Activated naive CD4-positive, alpha-beta T cell treated with anti-CD3 and anti-CD28 coated beads, Interleukin-2, amount 50 U/mL, for 24 hours (primary cell): ENCODE results near the gene UTP11.
"Not testable (repeated sequence)": the region's sequence is repeated elsewhere in the genome, so short reads cannot be mapped to it uniquely, and the experiment has no call there.

ENCODE experiments used
- H3K27ac Mint-ChIP-seq: one replicate; pipeline ENCODE4 v1.8.0; 2021; ENCODE audit warnings: mild to moderate bottlenecking, mixed read lengths
- H3K27me3 Mint-ChIP-seq: one replicate; pipeline ENCODE4 v1.8.0; 2021; ENCODE audit warnings: mixed read lengths
- H3K36me3 Mint-ChIP-seq: one replicate; pipeline ENCODE4 v1.8.0; 2021; ENCODE audit warnings: mixed read lengths
- H3K4me1 Mint-ChIP-seq: one replicate; pipeline ENCODE4 v1.8.0; 2021; ENCODE audit warnings: mixed read lengths
- H3K4me3 Mint-ChIP-seq: one replicate; pipeline ENCODE4 v1.8.0; 2021; ENCODE audit warnings: mild to moderate bottlenecking, mixed read lengths
- H3K9me3 Mint-ChIP-seq: one replicate; pipeline ENCODE4 v1.8.0; 2021; ENCODE audit warnings: mixed read lengths

UTP11 gene, protein sequence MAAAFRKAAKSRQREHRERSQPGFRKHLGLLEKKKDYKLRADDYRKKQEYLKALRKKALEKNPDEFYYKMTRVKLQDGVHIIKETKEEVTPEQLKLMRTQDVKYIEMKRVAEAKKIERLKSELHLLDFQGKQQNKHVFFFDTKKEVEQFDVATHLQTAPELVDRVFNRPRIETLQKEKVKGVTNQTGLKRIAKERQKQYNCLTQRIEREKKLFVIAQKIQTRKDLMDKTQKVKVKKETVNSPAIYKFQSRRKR

DNA sequence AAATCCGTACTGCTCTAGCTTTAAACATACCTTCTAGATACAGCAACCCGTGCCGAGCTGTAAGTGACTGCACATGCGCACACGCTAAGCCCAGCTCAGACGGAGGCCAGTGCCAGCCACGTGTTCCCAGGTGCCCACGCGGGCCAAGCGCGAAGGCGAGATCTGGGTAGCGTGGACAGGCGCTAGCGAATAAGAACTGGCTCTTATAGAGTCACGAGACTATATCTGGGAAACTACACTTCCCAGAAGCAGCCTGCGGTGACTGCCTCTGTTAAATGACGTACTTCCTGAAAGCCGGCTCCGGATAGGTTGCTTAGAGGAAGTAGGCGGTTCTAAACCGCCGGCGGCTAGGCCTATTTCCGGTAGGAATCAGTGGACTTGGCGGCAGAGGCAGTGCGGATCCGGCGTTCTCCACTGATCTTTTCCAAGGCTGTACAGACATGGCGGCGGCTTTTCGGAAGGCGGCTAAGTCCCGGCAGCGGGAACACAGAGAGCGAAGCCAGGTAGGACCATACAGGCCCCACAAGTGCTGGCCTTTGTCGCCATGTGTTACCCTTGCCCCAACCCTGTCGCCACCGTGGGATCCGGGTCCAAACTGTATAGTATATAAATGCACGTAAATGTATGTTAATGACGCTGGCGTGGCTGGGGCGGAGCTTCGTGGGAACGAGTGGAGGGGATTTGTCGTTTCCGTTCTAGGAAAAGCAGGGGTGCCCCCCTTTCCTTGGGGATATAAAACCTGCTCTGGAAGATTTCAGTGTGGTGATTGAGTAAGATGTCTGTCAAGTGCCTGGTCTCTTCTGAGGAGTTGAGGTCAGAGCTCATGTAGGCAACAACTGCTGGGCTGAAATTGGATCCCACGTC, at the start of gene UTP11:
Gene UTP11 (plus strand): TSS at position 372 of the 864 bp plus-strand sequence. CDS start 69 bp downstream, at position 441.
- Mint-ChIP-seq H3K36me3 (peaks cover 3% of the 10 kb centered on the region), H3K9me3 (no peaks in the 10 kb centered on the region), H3K27ac (peak within 1 kb of the TSS; percentile 97), H3K4me1 (peaks cover 70% of the 10 kb centered on the region), H3K27me3 (no peaks in the 10 kb centered on the region), H3K4me3 (peak within 1 kb of the TSS; percentile 98)

DNA sequence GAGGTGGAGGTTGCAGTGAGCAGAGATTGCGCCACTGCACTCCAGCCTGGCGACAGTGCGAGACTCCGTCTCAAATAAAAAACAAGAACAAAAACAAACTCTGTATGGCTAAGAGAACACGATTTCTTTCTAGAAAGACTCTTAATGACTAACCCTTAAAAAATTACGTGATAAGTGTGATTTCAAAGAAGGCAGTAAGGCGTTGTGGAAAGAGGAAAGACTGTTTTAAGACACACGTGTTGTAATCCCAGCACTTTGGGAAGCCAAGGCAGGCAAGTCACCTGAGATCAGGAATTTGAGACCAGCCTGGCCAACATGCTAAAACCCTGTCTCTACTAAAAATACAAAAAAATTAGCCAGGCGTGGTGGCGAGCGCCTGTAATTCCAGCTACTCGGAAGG, 48.4 kb upstream of the UTP11 start:
- H3K27me3 Mint-ChIP-seq, H3K4me3 Mint-ChIP-seq, H3K9me3 Mint-ChIP-seq, H3K27ac Mint-ChIP-seq, H3K4me1 Mint-ChIP-seq: not testable (repeated sequence)
- H3K36me3 Mint-ChIP-seq = peaks cover 15% of the 10 kb centered on the region

DNA sequence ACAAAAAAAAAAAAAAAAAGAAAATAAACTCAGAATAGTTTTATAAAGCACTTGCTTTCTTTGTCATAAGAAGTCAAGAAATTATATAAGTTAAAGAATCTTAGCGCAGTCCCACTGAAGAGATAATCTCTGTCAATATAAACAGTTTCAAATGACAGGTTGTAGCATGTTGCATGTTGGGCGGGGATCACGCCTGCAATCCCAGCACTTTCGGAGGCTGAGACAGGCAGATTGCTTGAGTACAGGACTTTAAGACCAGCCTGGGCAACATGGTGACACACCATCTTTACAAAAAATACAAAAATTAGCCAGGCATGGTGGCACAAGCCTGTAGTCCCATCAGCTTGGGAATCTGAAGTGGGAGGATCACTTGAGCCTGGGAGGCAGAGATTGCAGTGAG, 47.2 kb upstream of the UTP11 start:
- Mint-ChIP-seq H3K4me1 (no peaks in the 10 kb centered on the region), H3K4me3 (no peak overlapping the region), H3K9me3 (no peaks in the 10 kb centered on the region), H3K27me3 (no peaks in the 10 kb centered on the region), H3K36me3 (peaks cover 17% of the 10 kb centered on the region), H3K27ac (no peak overlapping the region)

DNA sequence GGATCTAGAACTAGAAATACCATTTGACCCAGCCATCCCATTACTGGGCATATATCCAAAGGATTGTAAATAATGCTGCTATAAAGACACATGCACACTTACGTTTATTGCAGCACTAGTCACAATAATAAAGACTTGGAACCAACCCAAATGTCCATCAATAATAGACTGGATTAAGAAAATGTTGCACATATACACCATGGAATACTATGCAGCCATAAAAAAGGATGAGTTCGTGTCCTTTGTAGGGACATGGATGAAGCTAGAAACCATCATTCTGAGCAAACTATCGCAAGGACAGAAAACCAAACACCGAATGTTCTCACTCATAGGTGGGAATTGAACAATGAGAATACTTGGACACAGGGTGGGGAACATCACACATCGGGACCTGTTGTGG, 38.9 kb upstream of the UTP11 start:
- H3K9me3 Mint-ChIP-seq, H3K27ac Mint-ChIP-seq, H3K27me3 Mint-ChIP-seq, H3K4me3 Mint-ChIP-seq: not testable (repeated sequence)
- peaks cover 31% of the 10 kb centered on the region for H3K4me1 Mint-ChIP-seq
- H3K36me3 Mint-ChIP-seq = peaks cover 22% of the 10 kb centered on the region

DNA sequence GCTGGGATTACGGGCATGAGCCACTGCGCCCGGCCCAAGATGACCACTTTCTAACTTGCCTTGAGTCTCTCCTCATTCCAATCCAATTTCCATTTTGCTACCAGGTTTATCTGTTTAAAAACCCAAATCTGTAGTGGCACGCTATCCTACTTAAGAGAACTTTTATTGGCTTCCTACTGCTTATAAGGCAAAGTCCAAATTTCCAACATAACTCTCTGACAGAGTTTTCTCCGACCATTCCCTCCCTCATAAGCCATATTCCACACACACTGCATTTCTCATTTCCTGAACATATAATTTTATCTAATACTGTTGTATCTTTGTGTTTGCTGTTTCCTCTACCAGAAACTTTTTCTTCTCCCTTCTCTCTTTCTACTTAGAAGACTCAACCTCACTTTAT, 38.0 kb upstream of the UTP11 start:
- no peaks in the 10 kb centered on the region for H3K27me3 Mint-ChIP-seq
- H3K27ac Mint-ChIP-seq = peak overlapping the region; percentile 57
- no peaks in the 10 kb centered on the region for H3K9me3 Mint-ChIP-seq
- H3K4me1 Mint-ChIP-seq = peaks cover 31% of the 10 kb centered on the region
- no peak overlapping the region for H3K4me3 Mint-ChIP-seq
- H3K36me3 Mint-ChIP-seq = peaks cover 21% of the 10 kb centered on the region

DNA sequence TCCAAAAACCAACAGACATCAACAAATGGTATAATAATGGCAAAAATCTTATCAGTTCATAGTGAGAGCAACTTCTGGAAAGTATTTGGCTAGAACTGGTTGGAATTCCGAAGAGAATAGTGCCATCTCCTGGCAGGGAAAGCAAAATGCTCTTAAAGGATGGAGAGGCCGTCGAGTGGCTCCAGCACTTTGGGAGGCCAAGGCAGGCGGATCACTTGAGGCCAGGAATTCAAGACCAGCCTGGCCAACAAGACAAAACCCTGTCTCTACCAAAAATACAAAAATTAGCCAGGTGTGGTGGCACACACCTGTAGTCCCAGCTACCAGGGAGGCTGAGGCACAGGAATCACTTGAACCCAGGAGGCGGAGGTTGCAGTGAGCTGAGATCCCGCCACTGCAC, 37.5 kb upstream of the UTP11 start:
- Mint-ChIP-seq H3K36me3 (peaks cover 19% of the 10 kb centered on the region), H3K4me1 (peaks cover 31% of the 10 kb centered on the region), H3K27ac (peak overlapping the region; percentile 57)
- H3K4me3 Mint-ChIP-seq, H3K9me3 Mint-ChIP-seq, H3K27me3 Mint-ChIP-seq: not testable (repeated sequence)

DNA sequence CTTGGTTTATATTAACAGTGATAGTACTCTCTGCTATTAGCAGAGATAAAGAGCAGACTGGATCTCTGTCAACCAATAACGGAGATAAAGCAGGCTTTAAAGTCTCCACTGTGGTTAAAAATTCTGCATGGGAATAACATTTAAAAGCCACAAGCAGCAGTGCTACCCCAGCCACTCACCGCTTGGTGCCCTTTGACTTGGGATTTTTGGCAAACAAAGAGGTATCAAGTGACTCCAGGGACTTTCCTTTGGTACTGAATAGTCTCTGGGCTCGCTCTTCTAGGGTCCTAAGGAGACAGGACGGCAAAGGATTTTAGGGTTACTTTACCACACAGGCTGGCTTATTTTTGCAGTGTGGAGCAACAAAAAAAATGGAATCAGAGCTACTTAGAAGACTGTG, 34.0 kb upstream of the UTP11 start:
- Mint-ChIP-seq H3K4me3 (no peak overlapping the region), H3K4me1 (peaks cover 9% of the 10 kb centered on the region), H3K36me3 (peaks cover 22% of the 10 kb centered on the region), H3K27me3 (no peaks in the 10 kb centered on the region), H3K27ac (no peak overlapping the region), H3K9me3 (no peaks in the 10 kb centered on the region)

DNA sequence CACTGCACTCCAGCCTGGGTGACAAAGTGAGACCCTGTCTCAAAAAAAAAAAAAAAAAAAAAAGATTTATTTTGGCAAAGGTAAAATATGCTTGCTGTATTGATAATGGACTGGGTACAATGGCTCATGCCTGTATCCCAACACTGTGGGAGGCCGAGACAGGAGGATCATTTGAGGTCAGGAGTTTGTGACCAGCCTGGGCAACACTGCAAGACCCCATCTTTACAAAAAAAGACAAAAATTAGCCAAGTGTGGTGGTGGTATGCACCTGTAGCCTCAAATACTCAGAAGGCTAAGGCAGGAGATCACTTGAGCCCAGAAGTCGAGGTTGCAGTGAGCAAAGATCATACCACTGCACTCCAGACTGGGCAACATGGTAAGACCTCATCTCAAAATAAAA, 29.0 kb upstream of the UTP11 start:
- H3K36me3 Mint-ChIP-seq = peaks cover 14% of the 10 kb centered on the region
- no peak overlapping the region for H3K4me3 Mint-ChIP-seq
- no peak overlapping the region for H3K27ac Mint-ChIP-seq
- no peaks in the 10 kb centered on the region for H3K27me3 Mint-ChIP-seq
- H3K9me3 Mint-ChIP-seq = no peaks in the 10 kb centered on the region
- peaks cover 11% of the 10 kb centered on the region for H3K4me1 Mint-ChIP-seq

DNA sequence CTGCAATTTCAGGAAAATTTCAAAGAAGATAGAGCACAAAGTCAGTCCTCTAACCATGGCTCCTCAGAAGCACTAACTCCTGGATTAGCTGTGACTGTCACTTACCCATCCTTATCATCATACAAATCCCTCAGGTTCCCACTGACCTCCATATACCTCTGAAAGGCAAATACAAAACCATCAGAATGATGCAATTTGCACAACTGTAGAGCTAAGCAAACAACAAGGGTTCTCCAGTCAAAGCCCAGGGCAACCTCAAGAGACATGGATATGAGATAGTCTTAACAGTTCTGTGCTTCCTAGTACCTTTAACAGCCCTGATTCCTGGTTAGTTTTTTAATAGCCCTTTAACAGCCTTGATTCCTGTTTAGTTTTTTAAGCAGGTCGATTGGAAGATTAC, 24.9 kb upstream of the UTP11 start:
- peak overlapping the region; percentile 98 for H3K4me3 Mint-ChIP-seq
- H3K9me3 Mint-ChIP-seq = no peaks in the 10 kb centered on the region
- H3K4me1 Mint-ChIP-seq = peaks cover 19% of the 10 kb centered on the region
- no peak overlapping the region for H3K27ac Mint-ChIP-seq
- H3K27me3 Mint-ChIP-seq = no peaks in the 10 kb centered on the region
- peaks cover 9% of the 10 kb centered on the region for H3K36me3 Mint-ChIP-seq

DNA sequence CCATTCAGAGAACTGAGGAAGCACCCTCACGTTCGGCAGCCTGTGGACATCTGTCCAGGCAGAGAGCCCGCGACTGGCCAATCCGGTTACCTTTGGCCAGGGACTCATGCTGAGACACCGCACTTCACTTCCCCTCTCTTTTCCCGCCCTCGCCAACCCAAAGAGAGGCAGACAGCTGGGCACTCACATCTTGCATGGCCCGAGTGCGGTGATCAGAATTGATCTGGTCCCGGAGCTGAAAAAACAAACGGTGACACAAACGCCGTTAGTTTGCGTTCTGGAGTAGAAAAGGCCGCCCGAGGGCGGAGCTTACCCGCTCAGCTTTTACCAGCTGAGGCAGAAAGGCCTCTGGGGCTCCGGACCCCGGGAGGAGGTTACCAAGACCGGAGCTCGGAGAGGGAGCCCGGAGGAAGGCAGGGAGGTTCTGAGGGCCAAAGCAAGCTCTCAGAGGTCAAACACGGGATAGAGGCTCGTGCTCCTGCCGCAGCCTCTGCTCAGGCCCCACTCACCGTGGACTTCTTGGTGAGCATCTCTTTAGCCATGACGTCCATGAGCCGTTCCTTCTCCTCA, 23.1 kb upstream of the UTP11 start:
- no peaks in the 10 kb centered on the region for H3K9me3 Mint-ChIP-seq
- H3K36me3 Mint-ChIP-seq = peaks cover 6% of the 10 kb centered on the region
- H3K4me3 Mint-ChIP-seq = peak overlapping the region; percentile 98
- peaks cover 23% of the 10 kb centered on the region for H3K4me1 Mint-ChIP-seq
- H3K27me3 Mint-ChIP-seq = no peaks in the 10 kb centered on the region
- H3K27ac Mint-ChIP-seq = peak overlapping the region; percentile 95

DNA sequence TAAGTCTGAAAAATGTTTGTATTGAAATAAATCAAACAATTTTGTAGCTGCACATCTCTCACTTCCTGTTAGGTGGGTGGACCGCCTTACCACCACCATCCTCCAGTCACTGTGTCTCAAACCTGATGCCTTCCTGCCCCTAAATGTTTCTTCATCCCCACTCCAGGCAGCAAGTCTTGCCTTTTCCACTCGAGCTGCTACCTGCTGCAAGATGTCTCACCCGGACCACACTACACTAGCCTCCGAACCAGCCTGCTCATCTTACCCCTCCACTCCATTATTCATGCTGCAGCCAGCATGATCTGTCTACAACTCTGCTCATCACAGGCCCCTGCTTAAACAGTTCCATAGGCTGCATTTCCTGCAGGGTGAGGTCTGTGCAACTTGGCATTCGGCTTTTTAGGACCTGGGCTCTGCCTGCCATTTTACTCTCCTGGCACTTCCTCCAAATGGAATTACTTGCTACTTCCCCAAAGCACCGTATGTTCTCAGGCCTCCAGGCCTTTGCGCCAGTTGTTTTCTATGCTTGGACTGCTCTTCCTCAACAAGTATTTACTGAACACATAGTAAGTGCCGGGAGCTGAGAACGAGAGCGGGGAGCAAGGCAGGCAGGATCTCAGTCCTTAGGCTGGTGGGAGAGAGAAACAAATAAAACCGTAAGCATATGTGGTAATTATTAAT, 17.5 kb upstream of the UTP11 start:
- Mint-ChIP-seq H3K4me3 (peak overlapping the region; percentile 83), H3K9me3 (no peaks in the 10 kb centered on the region), H3K27me3 (no peaks in the 10 kb centered on the region), H3K4me1 (peaks cover 50% of the 10 kb centered on the region), H3K36me3 (peaks cover 3% of the 10 kb centered on the region), H3K27ac (peak overlapping the region; percentile 80)

DNA sequence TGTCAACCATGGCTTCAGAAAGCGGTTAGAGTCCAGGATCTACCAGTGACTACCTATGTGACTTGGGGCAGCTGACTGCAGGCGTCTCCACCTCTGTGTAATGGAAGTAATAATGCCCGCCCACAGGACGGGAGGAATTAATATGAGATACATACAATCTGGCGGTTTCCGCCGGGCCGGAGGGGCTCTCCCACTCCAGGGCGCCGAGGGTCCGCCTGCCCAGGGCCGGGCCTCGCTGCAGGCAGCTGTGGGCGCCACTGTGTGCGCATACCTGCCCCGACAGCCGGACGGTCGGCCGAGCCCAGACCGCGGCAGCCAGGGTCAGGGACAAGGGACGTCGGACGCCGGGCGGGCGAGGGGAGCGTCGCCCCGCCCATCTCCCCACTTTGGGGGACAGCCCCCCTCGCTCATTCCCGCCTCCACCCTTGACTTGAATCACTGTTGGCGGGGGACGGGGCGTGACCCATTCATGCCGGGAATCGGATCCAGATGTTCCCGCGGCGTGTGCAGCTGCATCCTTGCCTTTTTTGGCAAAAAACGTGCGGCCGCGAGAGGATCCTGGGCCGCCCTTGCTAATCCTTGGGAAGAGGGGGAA, 16.7 kb upstream of the UTP11 start:
- Mint-ChIP-seq H3K4me3 (peak overlapping the region; percentile 83), H3K27me3 (no peaks in the 10 kb centered on the region), H3K9me3 (no peaks in the 10 kb centered on the region), H3K27ac (no peak overlapping the region), H3K36me3 (peaks cover 3% of the 10 kb centered on the region), H3K4me1 (peaks cover 55% of the 10 kb centered on the region)

DNA sequence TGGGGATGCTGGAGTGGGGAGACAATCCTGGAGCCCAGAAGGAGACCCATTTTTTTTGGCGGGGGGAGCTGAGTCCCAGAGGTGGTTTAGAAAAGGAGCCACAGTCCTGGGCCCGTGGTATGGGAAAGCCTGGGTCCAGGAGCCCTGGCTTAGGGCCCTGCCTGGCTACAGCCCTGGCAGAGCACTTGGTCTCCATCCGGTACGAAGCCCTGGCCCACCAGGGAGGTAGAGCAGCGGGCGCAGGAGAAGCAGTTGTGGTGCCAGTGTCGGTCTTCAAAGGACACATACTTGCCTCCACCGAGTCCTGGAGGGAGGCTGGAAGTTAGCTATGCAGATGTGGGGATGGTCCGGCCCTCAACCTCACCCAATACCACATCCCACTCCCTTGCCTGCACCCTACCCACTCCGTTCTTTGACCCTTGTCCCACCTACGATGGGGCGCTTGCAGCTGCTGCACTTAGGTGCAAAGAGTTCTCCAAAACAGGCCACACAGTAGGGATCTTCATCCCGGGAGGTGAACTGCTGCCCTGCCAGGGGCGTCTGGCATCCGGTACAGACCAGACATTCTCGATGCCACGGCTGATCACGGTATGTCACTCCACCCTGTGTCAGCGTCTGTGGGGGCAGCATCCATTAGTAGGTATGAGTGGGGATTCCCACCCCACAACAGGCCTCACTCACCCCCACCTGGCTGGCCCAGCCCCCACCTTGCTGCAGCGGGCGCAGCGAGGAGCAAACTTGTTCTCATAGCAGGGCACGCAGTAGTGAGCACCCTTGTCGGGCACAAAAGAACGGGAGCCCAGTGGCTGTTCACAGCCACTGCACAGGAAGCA, 15.1 kb upstream of the UTP11 start:
- H3K4me3 Mint-ChIP-seq = no peak overlapping the region
- no peaks in the 10 kb centered on the region for H3K27me3 Mint-ChIP-seq
- H3K4me1 Mint-ChIP-seq = peaks cover 63% of the 10 kb centered on the region
- H3K9me3 Mint-ChIP-seq = no peaks in the 10 kb centered on the region
- H3K36me3 Mint-ChIP-seq = peaks cover 3% of the 10 kb centered on the region
- H3K27ac Mint-ChIP-seq = no peak overlapping the region

DNA sequence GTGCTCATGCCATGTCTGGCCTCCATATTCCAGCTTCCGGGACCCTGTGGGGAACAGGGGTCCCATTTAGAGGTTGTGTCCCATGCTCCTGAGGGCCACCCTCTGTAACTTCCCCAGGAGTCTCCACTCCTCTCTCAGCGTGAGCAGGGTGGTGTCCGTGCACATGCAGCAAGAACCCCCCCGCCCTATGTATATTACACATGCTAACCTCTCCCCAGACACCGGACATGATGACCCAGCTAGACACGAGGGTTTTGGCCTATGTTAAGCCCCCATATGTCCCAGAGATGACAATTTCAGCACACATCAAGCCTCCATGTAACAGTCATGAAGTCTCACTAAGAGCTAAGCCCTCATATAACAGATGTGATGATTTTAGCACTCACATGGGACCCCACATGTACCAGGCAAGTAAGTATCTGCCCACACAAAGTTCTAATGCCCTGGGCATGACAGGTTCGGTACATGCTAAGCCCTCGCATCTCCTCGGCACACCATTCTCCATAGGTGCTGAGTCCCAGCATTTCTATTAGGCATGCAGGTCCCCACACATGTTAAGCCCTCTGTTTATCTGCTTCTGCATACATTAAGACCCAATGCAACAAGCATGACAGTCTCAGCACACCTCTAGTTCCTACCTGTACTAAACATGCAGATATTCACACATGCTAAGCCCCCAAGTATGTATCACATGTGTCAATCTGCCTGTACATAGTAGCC, 14.3 kb upstream of the UTP11 start:
- H3K4me3 Mint-ChIP-seq = no peak overlapping the region

More for the DNA sequence above, 14.3 kb upstream of the UTP11 start:
- H3K27me3 Mint-ChIP-seq = no peaks in the 10 kb centered on the region
- peaks cover 66% of the 10 kb centered on the region for H3K4me1 Mint-ChIP-seq
- no peaks in the 10 kb centered on the region for H3K9me3 Mint-ChIP-seq
- H3K27ac Mint-ChIP-seq = peak overlapping the region; percentile 63
- H3K36me3 Mint-ChIP-seq = peaks cover 3% of the 10 kb centered on the region
